MM.1S (cell line): ENCODE results near the gene POLR2A.

Source experiments
- DNase-seq: peaks from one replicate; pipeline ENCODE4 v3.0.0-alpha.2; 2015
- H2AFZ ChIP-seq: fragments of 300-600 bp; sonication (generic); 2 replicates; pipeline ENCODE4 v1.6.0; 2016; ENCODE audit warnings: antibody characterized with exemption, low read length
- H3F3A ChIP-seq: fragments of 300-600 bp; sonication (generic); 2 replicates; pipeline ENCODE4 v1.6.1; 2016; ENCODE audit warnings: mild to moderate bottlenecking, antibody characterized with exemption, low read length, moderate library complexity, mixed read lengths; ENCODE audit not compliant: insufficient read depth
- H3K27ac ChIP-seq: fragments of 300-600 bp; sonication (generic); 2 replicates; pipeline ENCODE4 v1.5.1; 2016; ENCODE audit warnings: mild to moderate bottlenecking, low read length
- H3K27me3 ChIP-seq: fragments of 300-600 bp; sonication (generic); replicated peaks from 2 replicates; pipeline ENCODE4 v1.6.0; 2016; ENCODE audit warnings: low read length; ENCODE audit not compliant: insufficient read depth
- H3K36me3 ChIP-seq: fragments of 300-600 bp; sonication (generic); replicated peaks from 2 replicates; pipeline ENCODE4 v1.6.1; 2016; ENCODE audit warnings: mild to moderate bottlenecking, low read length, mixed read lengths; ENCODE audit not compliant: insufficient read depth
- H3K4me1 ChIP-seq: fragments of 300-600 bp; sonication (generic); 2 replicates; pipeline ENCODE4 v1.6.1; 2016; ENCODE audit warnings: low read length, mixed read lengths
- H3K4me2 ChIP-seq: fragments of 300-600 bp; sonication (generic); 2 replicates; pipeline ENCODE4 v1.6.0; 2016; ENCODE audit warnings: low read depth, low read length
- H3K4me3 ChIP-seq: fragments of 300-600 bp; sonication (generic); 2 replicates; pipeline ENCODE4 v1.5.1; 2016; ENCODE audit warnings: low read length, mixed read lengths
- H3K79me2 ChIP-seq: fragments of 300-600 bp; sonication (generic); 2 replicates; pipeline ENCODE4 v1.6.1; 2016; ENCODE audit warnings: mixed run types, low read length, mixed read lengths
- H3K9ac ChIP-seq: fragments of 300-600 bp; sonication (generic); 2 replicates; pipeline ENCODE4 v1.6.1; 2016; ENCODE audit warnings: low read length, mixed read lengths
- H3K9me2 ChIP-seq: fragments of 300-600 bp; sonication (generic); replicated peaks from 2 replicates; pipeline ENCODE4 v1.6.1; 2016; ENCODE audit warnings: mild to moderate bottlenecking, low read length, mixed read lengths; ENCODE audit not compliant: insufficient read depth
- H3K9me3 ChIP-seq: fragments of 300-600 bp; sonication (generic); replicated peaks from 2 replicates; pipeline ENCODE4 v1.6.1; 2016; ENCODE audit warnings: mild to moderate bottlenecking, low read length, mixed read lengths; ENCODE audit not compliant: insufficient read depth
- H4K20me1 ChIP-seq: fragments of 300-600 bp; sonication (generic); 2 replicates; pipeline ENCODE4 v1.6.1; 2016; ENCODE audit warnings: mild to moderate bottlenecking, low read length, moderate library complexity, mixed read lengths; ENCODE audit not compliant: insufficient read depth
- CTCF ChIP-seq: fragments of 300-600 bp; sonication (generic); IDR thresholded peaks from 2 replicates; pipeline ENCODE4 v1.5.1; 2016; ENCODE audit warnings: antibody characterized with exemption, low read length, mixed read lengths
- EZH2 ChIP-seq: fragments of 300-600 bp; sonication (generic); optimal IDR thresholded peaks from 2 replicates; pipeline ENCODE3; 2017; ENCODE audit warnings: low read depth, mild to moderate bottlenecking, antibody characterized with exemption, low read length, mixed read lengths
- EZH2phosphoT487 ChIP-seq: fragments of 300-600 bp; sonication (generic); IDR thresholded peaks from 2 replicates; pipeline ENCODE4 v1.6.1; 2018; ENCODE audit warnings: antibody characterized with exemption, low read length

POLR2A gene

DNA sequence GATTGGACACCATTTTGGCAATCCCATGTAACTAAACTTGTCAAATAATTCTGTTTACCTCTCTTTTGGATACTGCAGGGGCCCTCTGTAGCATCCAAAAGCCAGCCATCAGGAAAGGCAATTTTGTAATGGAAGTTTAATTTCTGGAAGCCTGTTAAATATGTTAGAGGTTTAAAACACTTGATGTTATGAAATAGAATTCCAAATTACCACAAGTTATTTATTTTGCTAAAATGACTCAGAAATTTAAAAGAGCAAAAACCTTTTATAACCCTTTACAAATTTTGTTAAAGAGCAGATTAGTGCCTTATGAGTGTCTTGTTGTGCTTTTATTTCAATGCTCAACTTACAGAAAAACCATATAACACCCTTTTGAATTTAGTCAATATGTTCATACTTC lies 44.7 kb downstream of the POLR2A start:
- Histone ChIP-seq H3F3A (no peaks in the 10 kb centered on the region), H3K4me3 (no peak overlapping the region), H3K79me2 (no peaks in the 10 kb centered on the region), H3K9me3 (no peaks in the 10 kb centered on the region), H4K20me1 (no peaks in the 10 kb centered on the region), H3K4me2 (no peak overlapping the region), H3K27me3 (no peaks in the 10 kb centered on the region), H2AFZ (no peak overlapping the region), H3K9ac (no peak overlapping the region), H3K9me2 (no peaks in the 10 kb centered on the region), H3K4me1 (no peaks in the 10 kb centered on the region), H3K27ac (no peak overlapping the region), H3K36me3 (no peaks in the 10 kb centered on the region)
- TF ChIP-seq EZH2, result no peak
- no peak for TF ChIP-seq EZH2phosphoT487
- no peak for TF ChIP-seq CTCF
- DNase-seq, result no peak

GRCh38 chr17:7530023-7530900 lies 46.1 kb downstream of the POLR2A start:
- DNase-seq, result no peak
- H3K27me3 ChIP-seq, result no peaks in the 10 kb centered on the region
- no peak overlapping the region for H3K4me2 ChIP-seq
- no peaks in the 10 kb centered on the region for H4K20me1 ChIP-seq
- H3K27ac ChIP-seq, result no peak overlapping the region
- no peaks in the 10 kb centered on the region for H3F3A ChIP-seq
- no peaks in the 10 kb centered on the region for H3K9me2 ChIP-seq
- TF ChIP-seq EZH2phosphoT487, result no peak
- no peak for TF ChIP-seq CTCF
- no peak for TF ChIP-seq EZH2
- no peaks in the 10 kb centered on the region for H3K79me2 ChIP-seq
- no peaks in the 10 kb centered on the region for H3K36me3 ChIP-seq
- no peak overlapping the region for H3K4me3 ChIP-seq
- H3K4me1 ChIP-seq, result no peaks in the 10 kb centered on the region
- no peaks in the 10 kb centered on the region for H3K9me3 ChIP-seq
- no peak overlapping the region for H3K9ac ChIP-seq
- H2AFZ ChIP-seq, result no peak overlapping the region

DNA sequence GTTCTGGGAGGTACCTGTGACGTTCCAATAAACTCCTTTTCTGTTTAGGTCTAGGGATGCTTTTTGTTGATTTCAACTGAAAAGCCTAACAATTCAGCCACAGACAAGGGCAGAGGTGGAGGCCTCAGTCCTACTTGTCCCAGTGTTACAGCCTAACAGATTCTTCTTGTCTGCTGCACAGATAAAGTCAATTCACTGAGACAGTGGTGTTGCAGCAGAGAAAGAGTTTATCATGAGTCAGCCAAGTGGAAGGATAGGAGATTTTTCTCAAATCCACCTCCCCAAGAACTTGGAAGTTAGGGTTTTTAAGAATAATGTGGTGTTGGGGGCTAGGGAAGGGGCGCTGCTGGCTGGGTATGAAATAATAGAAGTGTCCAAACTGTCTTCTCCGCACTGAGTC lies 53.9 kb downstream of the POLR2A start:
- H3K79me2 ChIP-seq, result no peaks in the 10 kb centered on the region
- H2AFZ ChIP-seq, result no peak overlapping the region
- H3K36me3 ChIP-seq, result no peaks in the 10 kb centered on the region
- no peaks in the 10 kb centered on the region for H3K9me2 ChIP-seq
- peaks cover 11% of the 10 kb centered on the region; the same call in 1 of the 2 replicates for H3K27me3 ChIP-seq
- no peak overlapping the region for H3K4me3 ChIP-seq
- H3K4me1 ChIP-seq, result no peaks in the 10 kb centered on the region
- DNase-seq, result no peak
- no peaks in the 10 kb centered on the region for H3F3A ChIP-seq
- TF ChIP-seq EZH2, result no peak
- no peak for TF ChIP-seq CTCF
- no peak for TF ChIP-seq EZH2phosphoT487
- H3K9me3 ChIP-seq, result no peaks in the 10 kb centered on the region
- no peak overlapping the region for H3K9ac ChIP-seq
- no peak overlapping the region for H3K27ac ChIP-seq
- H3K4me2 ChIP-seq, result no peak overlapping the region
- H4K20me1 ChIP-seq, result no peaks in the 10 kb centered on the region
